Astrocyte (in vitro differentiated cells and primary cell): Measurements from ENCODE around the gene PPM1H. TPM values are rescaled to one million over a fixed set of nuclear protein-coding genes. Genes with fewer than 3 reads are reported as not detected.

Source experiments
- DNase-seq: peaks from one replicate; pipeline ENCODE4 v3.0.0-alpha.2; 2010; ENCODE audit warnings: low read depth
- FAIRE-seq: peaks from 2 replicates; lab custom pipeline; 2011; peaks lifted over from hg19 to GRCh38; lab: Jason Lieb, UNC
- H2AFZ ChIP-seq: 2 replicates; pipeline ENCODE4 v1.6.0; 2012; ENCODE audit warnings: low read depth, low read length, inconsistent platforms
- H3K27ac ChIP-seq: 2 replicates; pipeline ENCODE4 v1.5.1; 2011; ENCODE audit warnings: low read depth, low read length, inconsistent platforms
- H3K27me3 ChIP-seq: 2 replicates; pipeline ENCODE4 v1.6.0; 2011; ENCODE audit warnings: low read length, inconsistent platforms; ENCODE audit not compliant: insufficient read depth
- H3K36me3 ChIP-seq: 2 replicates; pipeline ENCODE4 v1.5.1; 2011; ENCODE audit warnings: low read length, inconsistent platforms; ENCODE audit not compliant: insufficient read depth
- H3K4me1 ChIP-seq: 2 replicates; pipeline ENCODE4 v1.5.1; 2011; ENCODE audit warnings: low read length, inconsistent platforms; ENCODE audit not compliant: insufficient read depth
- H3K4me2 ChIP-seq: 2 replicates; pipeline ENCODE4 v1.6.0; 2012; ENCODE audit warnings: low read length, inconsistent platforms
- H3K4me3 ChIP-seq: 2 replicates; pipeline ENCODE4 v1.5.1; 2011; ENCODE audit warnings: low read depth, mild to moderate bottlenecking, low read length, inconsistent platforms; ENCODE audit not compliant: insufficient read depth
- H3K79me2 ChIP-seq: 2 replicates; pipeline ENCODE4 v1.6.0; 2012; ENCODE audit warnings: mild to moderate bottlenecking, low read length, inconsistent platforms; ENCODE audit not compliant: insufficient read depth
- H3K9ac ChIP-seq: 2 replicates; pipeline ENCODE4 v1.6.0; 2012; ENCODE audit warnings: mild to moderate bottlenecking, low read length, inconsistent platforms
- H3K9me3 ChIP-seq: 2 replicates; pipeline ENCODE4 v1.5.1; 2012; ENCODE audit warnings: low read depth, mild to moderate bottlenecking, low read length, inconsistent platforms; ENCODE audit not compliant: insufficient read depth
- H4K20me1 ChIP-seq: 2 replicates; pipeline ENCODE4 v1.6.0; 2012; ENCODE audit warnings: low read length, inconsistent platforms; ENCODE audit not compliant: insufficient read depth
- H3K27ac Mint-ChIP-seq: one replicate; pipeline ENCODE4 v1.8.0; 2021; ENCODE audit warnings: mild to moderate bottlenecking, mixed read lengths; ENCODE audit not compliant: unreplicated experiment
- H3K27me3 Mint-ChIP-seq: one replicate; pipeline ENCODE4 v1.8.0; 2021; ENCODE audit warnings: low read depth, mixed read lengths; ENCODE audit not compliant: unreplicated experiment
- H3K36me3 Mint-ChIP-seq: one replicate; pipeline ENCODE4 v1.8.0; 2021; ENCODE audit warnings: low read depth, mixed read lengths; ENCODE audit not compliant: unreplicated experiment
- H3K4me1 Mint-ChIP-seq: one replicate; pipeline ENCODE4 v1.8.0; 2021; ENCODE audit warnings: low read depth, mixed read lengths; ENCODE audit not compliant: unreplicated experiment
- H3K4me3 Mint-ChIP-seq: one replicate; pipeline ENCODE4 v1.8.0; 2021; ENCODE audit warnings: mild to moderate bottlenecking, moderate library complexity, mixed read lengths; ENCODE audit not compliant: unreplicated experiment
- H3K9me3 Mint-ChIP-seq: one replicate; pipeline ENCODE4 v1.8.0; 2021; ENCODE audit warnings: mild to moderate bottlenecking, mixed read lengths; ENCODE audit not compliant: unreplicated experiment
- EZH2 ChIP-seq: IDR thresholded peaks from 2 replicates; pipeline ENCODE4 v1.6.1; 2012; ENCODE audit warnings: mild to moderate bottlenecking, low read length, inconsistent platforms; ENCODE audit not compliant: insufficient read depth
- total RNA-seq: library from RNA; stranded (reverse); gene quantifications from 2 replicates; pipeline ENCODE4 v1.2.1, GENCODE V29; 2021
- TF ChIP-seq, protein P1 (sequence below): IDR thresholded peaks from 2 replicates; pipeline ENCODE4 v1.5.1; 2011; ENCODE audit warnings: low read depth, mild to moderate bottlenecking, inconsistent platforms, low read length, moderate library complexity; ENCODE audit not compliant: insufficient read depth

The PPM1H gene
- total RNA-seq, 1 donor from 2014 or later: 7.8 TPM

- TF ChIP-seq EZH2: no peak
- TF ChIP-seq, protein P1, sequence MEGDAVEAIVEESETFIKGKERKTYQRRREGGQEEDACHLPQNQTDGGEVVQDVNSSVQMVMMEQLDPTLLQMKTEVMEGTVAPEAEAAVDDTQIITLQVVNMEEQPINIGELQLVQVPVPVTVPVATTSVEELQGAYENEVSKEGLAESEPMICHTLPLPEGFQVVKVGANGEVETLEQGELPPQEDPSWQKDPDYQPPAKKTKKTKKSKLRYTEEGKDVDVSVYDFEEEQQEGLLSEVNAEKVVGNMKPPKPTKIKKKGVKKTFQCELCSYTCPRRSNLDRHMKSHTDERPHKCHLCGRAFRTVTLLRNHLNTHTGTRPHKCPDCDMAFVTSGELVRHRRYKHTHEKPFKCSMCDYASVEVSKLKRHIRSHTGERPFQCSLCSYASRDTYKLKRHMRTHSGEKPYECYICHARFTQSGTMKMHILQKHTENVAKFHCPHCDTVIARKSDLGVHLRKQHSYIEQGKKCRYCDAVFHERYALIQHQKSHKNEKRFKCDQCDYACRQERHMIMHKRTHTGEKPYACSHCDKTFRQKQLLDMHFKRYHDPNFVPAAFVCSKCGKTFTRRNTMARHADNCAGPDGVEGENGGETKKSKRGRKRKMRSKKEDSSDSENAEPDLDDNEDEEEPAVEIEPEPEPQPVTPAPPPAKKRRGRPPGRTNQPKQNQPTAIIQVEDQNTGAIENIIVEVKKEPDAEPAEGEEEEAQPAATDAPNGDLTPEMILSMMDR: no peak
- Mint-ChIP-seq H3K9me3 (no peaks in the 10 kb centered on the region), H3K4me3 (no peak overlapping the region), H3K36me3 (peaks cover 3% of the 10 kb centered on the region), H3K4me1 (peaks cover 14% of the 10 kb centered on the region), H3K27me3 (no peaks in the 10 kb centered on the region), H3K27ac (peak overlapping the region; percentile 91)
- FAIRE-seq (peak; percentile 99), DNase-seq (peak; percentile 99)
- peak overlapping the region; percentile 53 for H3K9ac ChIP-seq
- no peak overlapping the region for H3K4me3 ChIP-seq
- H4K20me1 ChIP-seq: no peaks in the 10 kb centered on the region
- peaks cover 32% of the 10 kb centered on the region for H3K4me1 ChIP-seq
- no peaks in the 10 kb centered on the region for H3K9me3 ChIP-seq
- peak overlapping the region; percentile 64 for H3K4me2 ChIP-seq
- H3K79me2 ChIP-seq: no peaks in the 10 kb centered on the region
- peak overlapping the region; percentile 33 for H2AFZ ChIP-seq
- no peaks in the 10 kb centered on the region for H3K36me3 ChIP-seq
- H3K27ac ChIP-seq: peak overlapping the region; percentile 89
- no peaks in the 10 kb centered on the region for H3K27me3 ChIP-seq
Measured at GRCh38 chr12:62785941-62786559, 148.9 kb downstream of the PPM1H start.

GRCh38 chr12:62784576-62784975 lies 150.4 kb downstream of the PPM1H start:
- TF ChIP-seq, protein P1: no peak
- no peak for TF ChIP-seq EZH2
- no peaks in the 10 kb centered on the region for H3K36me3 ChIP-seq
- peaks cover 32% of the 10 kb centered on the region for H3K4me1 ChIP-seq
- peaks cover 14% of the 10 kb centered on the region for H3K4me1 Mint-ChIP-seq
- H3K27me3 Mint-ChIP-seq: no peaks in the 10 kb centered on the region
- no peaks in the 10 kb centered on the region for H3K27me3 ChIP-seq
- H3K27ac Mint-ChIP-seq: no peak overlapping the region
- H3K27ac ChIP-seq: peak overlapping the region; percentile 89
- H2AFZ ChIP-seq: no peak overlapping the region
- H3K9me3 ChIP-seq: no peaks in the 10 kb centered on the region
- H3K4me2 ChIP-seq: no peak overlapping the region
- no peak overlapping the region for H3K4me3 ChIP-seq
- FAIRE-seq (no peak), DNase-seq (peak; percentile 72)
- H3K79me2 ChIP-seq: no peaks in the 10 kb centered on the region
- no peak overlapping the region for H3K4me3 Mint-ChIP-seq
- peaks cover 2% of the 10 kb centered on the region for H3K36me3 Mint-ChIP-seq
- H3K9me3 Mint-ChIP-seq: no peaks in the 10 kb centered on the region
- no peaks in the 10 kb centered on the region for H4K20me1 ChIP-seq
- H3K9ac ChIP-seq: no peak overlapping the region

- TF ChIP-seq EZH2: no peak
- peaks cover 2% of the 10 kb centered on the region for H3K36me3 Mint-ChIP-seq
- no peaks in the 10 kb centered on the region for H3K9me3 Mint-ChIP-seq
- H3K4me1 Mint-ChIP-seq: peaks cover 14% of the 10 kb centered on the region
- Histone ChIP-seq H3K36me3 (no peaks in the 10 kb centered on the region), H4K20me1 (no peaks in the 10 kb centered on the region), H3K9ac (no peak overlapping the region), H3K27ac (no peak overlapping the region), H3K4me2 (no peak overlapping the region), H3K4me3 (no peak overlapping the region), H3K9me3 (no peaks in the 10 kb centered on the region), H3K4me1 (peaks cover 32% of the 10 kb centered on the region), H2AFZ (no peak overlapping the region), H3K79me2 (no peaks in the 10 kb centered on the region), H3K27me3 (no peaks in the 10 kb centered on the region)
- no peak overlapping the region for H3K4me3 Mint-ChIP-seq
- DNase-seq: peak; percentile 22
- no peaks in the 10 kb centered on the region for H3K27me3 Mint-ChIP-seq
- H3K27ac Mint-ChIP-seq: no peak overlapping the region
- FAIRE-seq: no peak
Measured at GRCh38 chr12:62783881-62784280, 151.1 kb downstream of the PPM1H start.
